Measurements from ENCODE around the gene FRAS1.

DNA sequence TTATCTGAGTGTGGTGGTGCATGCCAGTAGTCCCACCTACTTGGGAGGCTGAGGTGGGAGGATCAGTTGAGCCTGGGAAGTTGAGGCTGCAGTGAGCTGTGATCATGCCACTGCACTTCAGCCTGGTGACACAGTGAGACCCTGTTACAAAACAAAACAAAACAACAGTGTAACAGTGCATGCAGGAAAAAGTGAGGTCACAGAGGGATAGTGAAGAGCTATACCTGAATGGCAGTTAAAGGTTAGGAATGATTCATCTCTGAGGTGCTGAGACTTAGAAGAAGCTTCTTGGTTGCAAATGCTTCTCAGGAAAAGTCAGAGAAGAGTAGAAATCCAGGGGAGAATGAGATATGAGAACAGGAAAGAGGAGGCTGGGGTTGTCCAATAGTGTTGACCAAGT, 178.7 kb downstream of the FRAS1 start:
- TF ChIP-seq, protein P1, sequence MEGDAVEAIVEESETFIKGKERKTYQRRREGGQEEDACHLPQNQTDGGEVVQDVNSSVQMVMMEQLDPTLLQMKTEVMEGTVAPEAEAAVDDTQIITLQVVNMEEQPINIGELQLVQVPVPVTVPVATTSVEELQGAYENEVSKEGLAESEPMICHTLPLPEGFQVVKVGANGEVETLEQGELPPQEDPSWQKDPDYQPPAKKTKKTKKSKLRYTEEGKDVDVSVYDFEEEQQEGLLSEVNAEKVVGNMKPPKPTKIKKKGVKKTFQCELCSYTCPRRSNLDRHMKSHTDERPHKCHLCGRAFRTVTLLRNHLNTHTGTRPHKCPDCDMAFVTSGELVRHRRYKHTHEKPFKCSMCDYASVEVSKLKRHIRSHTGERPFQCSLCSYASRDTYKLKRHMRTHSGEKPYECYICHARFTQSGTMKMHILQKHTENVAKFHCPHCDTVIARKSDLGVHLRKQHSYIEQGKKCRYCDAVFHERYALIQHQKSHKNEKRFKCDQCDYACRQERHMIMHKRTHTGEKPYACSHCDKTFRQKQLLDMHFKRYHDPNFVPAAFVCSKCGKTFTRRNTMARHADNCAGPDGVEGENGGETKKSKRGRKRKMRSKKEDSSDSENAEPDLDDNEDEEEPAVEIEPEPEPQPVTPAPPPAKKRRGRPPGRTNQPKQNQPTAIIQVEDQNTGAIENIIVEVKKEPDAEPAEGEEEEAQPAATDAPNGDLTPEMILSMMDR (IDR thresholded peaks at IDR 0.05): no peak
- TF ChIP-seq POLR2A (IDR thresholded peaks at IDR 0.05): no peak
- TF ChIP-seq POLR2AphosphoS5 (IDR thresholded peaks at IDR 0.05): no peak

All from breast epithelium (tissue), 3 donors.